Myocyte (in vitro differentiated cells): ENCODE measurements around the gene CD28. TPM values are rescaled to one million over a fixed set of nuclear protein-coding genes. Genes with fewer than 3 reads are reported as not detected.
"Not testable (repeated sequence)": the region's sequence is repeated elsewhere in the genome, so short reads cannot be mapped to it uniquely, and the experiment has no call there.

ENCODE experiments used
- DNase-seq: peaks from one replicate; pipeline ENCODE4 v3.0.0-alpha.2; 2012; ENCODE audit warnings: low read depth
- total RNA-seq: library from RNA; depleted of rRNA; stranded (reverse); fragments of >200 nt; gene quantifications from 2 replicates; pipeline ENCODE4 v1.2.3, GENCODE V29; 2014

Gene CD28
- total RNA-seq, 1 donor from 2014 or later = 0.45 TPM

DNA sequence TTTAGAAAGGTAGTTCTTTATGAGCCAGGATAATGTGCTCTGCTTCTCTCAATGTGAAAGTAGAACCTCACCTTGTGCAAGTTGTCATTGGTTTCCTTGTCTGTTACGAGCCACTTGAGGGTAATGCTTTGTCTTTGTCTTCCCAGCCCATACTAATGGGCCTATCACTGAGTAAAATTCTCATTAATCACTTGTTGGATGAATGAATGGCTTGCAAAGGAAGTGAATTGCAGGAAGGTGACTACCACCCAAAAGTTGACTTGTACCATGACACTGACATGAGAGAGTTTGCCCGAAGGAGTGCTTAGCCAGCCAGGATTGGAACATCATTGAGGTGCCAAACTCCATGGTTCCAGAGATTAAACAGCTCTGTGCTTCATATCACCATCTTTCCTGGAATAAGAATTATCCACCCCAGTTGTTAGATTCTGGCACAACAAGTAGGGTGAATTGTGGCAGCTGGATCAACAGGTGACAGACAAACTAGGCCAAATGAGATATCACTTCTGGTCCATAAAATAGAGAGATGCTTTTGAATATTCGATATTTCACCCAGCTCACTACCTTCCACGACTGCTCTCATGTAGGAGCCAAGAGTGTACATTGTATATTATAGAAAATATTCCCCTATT, 20.5 kb upstream of the CD28 start:
- DNase-seq = peak; percentile 45

DNA sequence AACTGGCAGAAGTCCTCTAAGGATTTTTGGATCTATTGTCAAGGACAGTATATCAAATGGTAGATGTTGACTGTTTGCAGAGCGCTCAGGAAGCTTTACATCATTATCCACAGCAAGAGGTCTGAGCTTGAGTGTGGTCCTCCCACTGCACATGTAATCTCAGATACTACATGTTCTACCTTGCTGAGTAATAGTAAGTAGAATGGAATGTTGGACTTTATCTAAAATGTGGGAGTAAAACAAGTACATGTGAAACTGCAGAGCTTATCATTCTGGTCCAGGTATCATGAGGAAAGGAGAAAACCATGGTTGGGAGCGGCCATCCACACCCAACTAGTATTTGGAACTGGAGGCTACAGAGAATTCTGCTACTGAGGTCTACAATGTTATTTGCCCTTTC, 19.3 kb upstream of the CD28 start:
- no peak for DNase-seq

DNA sequence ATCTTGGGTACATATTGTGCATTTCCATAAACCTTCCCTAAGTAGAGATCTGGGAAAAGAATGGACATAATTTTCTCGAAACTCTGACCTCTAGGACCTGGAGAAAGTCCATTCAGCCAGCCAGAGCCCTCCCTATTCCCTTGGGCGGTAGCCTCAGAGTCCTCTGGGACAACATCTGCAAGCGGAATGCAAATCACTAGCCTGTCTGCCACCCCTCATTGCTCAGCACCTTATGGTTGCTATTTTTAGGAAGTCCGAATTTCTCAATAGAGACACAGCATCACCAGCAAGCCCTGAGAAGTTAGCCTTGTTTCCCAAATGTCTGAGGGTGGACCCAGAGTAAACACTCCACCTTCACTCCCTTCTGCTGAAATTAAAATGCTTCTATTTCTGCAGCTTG, 17.6 kb upstream of the CD28 start:
- peak; percentile 87 for DNase-seq

DNA sequence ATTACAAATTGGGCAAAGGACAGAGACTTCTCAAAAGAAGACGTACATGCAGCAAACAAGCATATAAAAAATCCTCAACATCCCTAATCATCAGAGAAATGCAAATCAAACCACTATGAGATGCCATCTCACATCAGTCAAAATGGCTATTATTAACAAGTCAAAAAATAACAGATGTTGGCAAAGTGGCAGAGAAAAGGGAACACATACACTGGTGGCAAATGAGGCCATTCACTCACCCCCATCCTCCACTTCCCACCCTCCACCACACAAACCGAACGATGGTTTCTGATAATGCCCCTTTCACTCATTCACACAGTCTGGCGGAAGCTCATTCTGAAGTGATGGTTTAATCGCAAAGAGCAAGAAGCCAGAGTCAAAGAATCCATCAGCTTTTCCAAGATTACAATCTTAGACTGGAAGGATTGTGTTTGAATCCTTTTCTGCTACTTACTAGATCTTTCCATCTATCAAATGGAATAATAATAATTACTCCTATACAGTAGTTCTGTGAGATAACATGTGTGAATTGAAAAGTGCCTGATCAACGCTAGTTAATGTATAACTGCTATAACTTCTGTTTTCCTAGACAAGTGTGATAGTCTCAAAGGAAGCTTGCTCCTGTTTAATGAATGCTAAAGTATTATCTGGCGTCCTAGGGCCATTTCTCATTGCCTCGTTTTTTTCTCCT, 16.9 kb upstream of the CD28 start:
- no peak for DNase-seq

DNA sequence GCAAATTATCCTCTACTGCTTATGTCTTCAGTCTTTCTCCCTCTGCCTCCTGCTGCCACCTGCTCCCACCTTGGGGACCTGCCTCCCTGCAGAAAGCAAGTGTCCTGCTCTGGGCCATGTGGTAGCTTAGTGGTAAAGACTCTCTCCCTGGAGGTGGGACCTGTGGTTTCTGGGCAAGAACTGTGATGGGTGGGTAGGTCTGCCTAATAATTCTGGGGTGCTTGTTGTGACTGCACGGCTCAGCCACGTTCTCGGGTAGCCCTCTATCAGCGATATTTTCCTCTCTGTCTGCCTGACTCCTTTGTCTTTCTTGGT, 16.4 kb upstream of the CD28 start:
- DNase-seq = peak; percentile 55

DNA sequence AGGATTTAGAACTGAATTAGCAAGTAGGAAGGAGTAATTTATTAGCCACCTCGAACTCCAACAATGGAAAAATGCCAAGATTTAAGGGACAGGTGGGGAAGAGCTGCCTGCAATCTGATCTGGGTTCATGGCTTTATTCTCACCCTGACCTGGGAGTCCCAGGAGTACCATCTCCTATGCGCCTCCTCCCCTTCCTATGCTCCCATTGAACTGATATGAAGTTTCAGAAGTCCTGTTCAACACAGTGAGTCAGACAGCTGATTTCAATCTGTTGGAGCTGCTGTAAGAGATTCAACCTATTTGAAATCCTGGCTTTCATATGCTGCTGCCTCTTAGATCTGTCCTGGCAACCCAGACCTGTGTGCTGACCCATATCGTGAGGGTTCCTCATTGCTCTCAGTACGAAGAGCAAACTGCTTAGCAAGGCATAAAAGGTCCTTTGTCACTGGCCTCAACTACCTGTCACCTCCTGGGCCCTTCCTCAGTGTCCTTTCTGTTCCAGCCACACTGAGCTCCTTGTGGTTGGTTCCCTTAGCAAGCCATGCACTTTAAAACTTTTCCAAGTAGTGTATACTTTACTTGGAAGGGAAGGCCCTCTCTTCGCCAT, 15.9 kb upstream of the CD28 start:
- DNase-seq = peak; percentile 57

DNA sequence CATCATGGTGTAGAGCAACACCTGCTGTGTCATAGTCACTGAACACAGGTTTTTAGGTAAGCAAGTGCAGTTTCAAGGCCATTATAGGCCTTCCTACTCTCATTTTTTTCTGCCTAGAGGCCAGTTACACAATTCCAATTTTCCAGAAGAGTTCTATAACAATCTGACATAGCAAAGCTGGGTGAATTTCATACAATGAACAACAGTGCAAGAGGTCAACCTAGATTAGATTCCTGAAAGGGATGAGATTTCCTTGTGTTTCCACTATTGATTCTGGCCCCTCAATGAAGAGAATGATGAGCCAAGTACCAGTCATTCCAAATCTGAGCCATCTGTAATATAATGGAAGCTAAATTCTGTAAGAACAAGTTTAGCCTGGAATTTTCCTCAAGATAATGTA, 15.3 kb upstream of the CD28 start:
- DNase-seq = no peak

DNA sequence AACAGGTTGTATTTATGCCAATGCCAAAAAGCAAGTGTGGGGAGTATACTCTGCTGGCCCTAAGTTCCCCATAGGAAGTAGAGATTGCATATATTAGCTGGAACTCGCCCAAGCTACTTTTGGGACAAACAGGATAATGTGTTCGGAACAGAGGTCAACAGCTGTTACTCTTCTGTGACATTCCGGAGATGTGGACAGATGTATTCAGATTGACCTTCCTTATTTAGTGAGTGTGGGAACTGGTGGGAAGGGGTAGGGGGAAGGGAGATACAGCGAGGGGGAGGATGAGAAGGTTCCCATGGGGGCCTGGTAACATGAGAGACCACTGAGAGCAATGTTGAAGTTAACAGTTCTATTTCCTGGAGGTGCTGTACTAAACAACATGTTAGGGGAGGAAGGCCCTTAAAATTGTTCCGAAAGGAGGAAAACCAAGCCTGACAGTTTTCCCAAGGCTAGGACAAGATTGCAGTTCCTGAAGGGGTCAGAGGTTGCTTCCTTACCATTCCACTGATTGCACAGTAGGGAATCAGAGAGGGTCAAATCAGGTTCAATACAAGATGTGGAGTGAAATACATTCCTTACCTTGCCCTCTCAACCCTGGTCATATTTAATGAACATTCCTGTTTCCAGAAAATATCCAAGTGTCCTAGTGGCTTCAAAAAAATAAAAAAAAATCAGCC, 14.3 kb upstream of the CD28 start:
- peak; percentile 69 for DNase-seq

DNA sequence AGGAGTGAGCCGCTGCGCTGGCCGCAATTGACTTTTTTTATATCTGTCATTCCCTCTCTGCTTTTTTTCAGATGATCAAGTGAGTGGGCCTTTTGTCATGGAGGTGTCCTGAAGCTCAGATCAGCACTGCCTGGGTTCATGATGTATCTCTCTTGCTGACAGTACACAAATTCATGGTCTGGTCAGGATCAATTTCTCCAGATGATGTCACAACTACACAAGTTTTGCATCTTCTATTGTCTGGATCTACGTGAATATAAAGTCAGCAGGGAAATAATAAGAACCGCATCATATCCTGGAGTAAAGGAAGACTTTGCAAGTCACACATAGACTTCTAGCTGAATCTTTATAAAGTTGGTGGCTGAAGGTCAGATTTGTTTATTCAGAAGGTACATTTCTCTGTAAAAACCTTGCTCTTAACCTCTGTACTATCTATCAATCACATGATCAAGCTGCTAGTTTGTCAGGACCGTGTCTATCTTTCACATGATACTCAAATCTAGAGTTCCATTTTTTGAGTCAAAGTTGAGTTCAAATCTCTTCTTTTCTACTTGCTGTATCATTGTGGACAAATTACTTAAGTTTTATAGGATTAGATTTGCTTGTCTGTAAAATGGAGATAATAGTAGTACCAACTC, 13.1 kb upstream of the CD28 start:
- DNase-seq = no peak

DNA sequence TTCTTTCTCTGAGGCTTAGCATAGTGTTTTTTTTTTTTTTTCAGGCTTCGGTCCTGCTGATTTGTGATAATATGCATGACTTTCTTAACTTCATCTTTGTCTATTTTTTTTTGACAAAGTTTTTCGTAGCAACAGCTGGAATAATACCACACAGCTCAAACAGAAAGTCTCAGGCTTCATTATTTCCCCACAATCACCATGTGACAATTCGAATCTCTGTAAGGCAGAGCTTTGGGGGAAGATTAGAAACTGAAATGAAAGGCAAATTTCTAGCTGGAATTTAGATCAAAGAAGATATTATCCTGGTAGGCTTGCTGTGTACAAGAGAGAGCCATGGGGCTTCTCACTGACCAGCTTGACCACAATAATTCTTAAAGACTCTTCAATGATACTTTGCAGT, 12.2 kb upstream of the CD28 start:
- peak; percentile 84 for DNase-seq

DNA sequence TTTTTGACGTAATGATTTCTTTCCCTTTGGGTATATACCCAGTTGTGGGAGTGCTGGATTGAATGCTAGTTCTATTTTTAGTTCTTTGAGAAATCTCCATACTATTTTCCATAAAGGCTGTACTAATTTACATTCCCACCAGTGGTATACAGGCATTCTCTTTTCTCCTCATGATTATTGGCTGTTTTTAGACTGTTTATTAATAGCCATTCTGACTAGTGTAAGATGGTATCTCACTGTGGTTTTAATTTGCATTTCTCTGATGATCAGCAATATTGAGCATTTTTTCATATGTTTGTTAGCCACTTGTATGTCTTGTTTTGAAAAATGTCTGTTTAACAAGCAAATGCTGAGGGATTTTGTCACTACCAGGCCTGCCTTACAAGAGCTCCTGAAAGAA, 9.2 kb upstream of the CD28 start:
- no peak for DNase-seq

DNA sequence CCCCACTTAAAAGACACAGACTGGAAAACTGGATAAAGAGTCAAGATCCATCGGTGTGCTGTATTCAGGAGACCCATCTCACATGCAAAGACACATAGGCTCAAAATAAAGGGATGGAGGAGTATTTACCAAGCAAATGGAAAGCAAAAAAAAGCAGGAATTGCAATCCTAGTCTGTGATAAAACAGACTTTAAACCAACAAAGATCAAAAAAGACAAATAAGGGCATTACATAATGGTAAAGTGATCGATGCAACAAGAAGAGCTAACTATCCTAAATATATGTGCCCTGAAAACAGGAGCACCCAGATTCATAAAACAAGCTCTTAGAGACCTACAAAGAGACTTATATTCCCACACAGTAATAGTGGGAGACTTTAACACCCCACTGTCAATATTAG, 8.7 kb upstream of the CD28 start:
- DNase-seq = not testable (repeated sequence)

DNA sequence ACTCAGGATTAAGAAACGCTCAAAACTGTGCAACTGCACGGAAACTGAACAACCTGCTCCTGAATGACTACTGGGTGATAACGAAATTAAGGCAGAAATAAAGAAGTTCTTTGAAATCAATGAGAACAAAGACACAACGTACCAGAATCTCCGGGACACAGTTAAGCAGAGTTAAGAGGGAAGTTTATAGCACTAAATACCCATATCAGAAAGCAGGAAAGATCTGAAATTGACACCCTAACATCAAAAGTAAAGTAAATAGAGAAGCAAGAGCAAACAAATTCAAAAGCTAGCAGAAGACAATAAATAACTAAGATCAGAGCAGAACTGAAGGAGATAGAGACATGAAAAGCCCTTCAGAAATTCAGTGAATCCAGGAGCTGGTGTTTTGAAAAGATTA, 8.0 kb upstream of the CD28 start:
- DNase-seq = not testable (repeated sequence)

DNA sequence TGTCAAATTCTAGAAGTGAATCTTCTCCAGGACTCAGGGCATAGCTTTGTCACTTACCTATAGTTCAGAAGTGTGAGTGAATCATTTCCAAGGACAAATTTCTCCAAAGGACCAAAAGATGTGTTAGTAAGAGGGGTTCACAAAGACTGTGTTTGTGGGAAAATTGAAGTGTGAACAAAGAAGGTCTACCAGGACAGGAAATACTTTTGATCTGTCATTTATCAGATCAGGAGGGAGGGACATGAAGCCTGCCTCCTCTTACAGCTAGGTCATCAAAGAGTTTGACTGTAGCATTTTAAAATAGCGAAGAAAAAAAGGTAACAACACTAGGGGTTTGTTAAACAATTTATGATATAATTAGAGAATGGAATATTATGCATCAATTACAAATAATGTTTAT, 2.0 kb upstream of the CD28 start:
- no peak for DNase-seq

DNA sequence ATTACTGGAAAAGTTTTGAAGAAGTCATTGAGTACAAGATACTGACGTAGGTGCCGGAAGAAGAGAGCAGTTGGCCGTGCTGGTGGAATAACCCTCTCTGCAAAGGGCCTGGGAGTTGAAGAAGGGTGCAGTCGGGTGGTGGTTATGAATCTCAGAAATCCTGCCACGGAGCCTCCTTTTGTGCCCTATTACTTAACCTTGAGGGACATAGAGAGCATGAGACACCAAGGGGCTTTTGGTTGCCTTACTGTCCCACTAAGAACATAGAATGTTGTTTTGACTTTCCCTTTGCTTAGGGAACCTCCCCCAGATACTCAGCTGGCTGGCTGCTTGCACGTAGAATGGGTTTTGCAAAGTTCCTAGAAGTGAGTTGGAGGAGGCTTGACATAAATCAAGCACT, 1.3 kb upstream of the CD28 start:
- DNase-seq = no peak

DNA sequence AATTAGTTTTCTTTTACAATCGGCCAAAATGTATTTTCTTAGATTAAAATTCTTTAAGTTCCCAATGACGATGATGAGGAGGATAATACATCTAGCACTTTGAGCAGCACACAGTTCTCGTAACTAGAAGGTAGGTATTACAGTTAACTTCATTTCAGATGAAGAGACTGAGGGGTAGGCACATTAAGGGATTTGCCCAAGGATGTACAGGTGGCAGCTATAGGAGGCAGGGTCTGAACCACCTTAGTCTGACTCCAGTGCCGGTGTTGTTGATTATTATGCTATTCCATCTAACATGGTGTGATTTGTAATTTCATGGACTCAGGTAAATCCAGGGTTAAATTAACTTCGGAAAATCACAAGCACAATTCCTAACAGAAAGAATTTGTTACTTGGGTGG, 1.1 kb downstream of the CD28 start:
- DNase-seq = no peak

DNA sequence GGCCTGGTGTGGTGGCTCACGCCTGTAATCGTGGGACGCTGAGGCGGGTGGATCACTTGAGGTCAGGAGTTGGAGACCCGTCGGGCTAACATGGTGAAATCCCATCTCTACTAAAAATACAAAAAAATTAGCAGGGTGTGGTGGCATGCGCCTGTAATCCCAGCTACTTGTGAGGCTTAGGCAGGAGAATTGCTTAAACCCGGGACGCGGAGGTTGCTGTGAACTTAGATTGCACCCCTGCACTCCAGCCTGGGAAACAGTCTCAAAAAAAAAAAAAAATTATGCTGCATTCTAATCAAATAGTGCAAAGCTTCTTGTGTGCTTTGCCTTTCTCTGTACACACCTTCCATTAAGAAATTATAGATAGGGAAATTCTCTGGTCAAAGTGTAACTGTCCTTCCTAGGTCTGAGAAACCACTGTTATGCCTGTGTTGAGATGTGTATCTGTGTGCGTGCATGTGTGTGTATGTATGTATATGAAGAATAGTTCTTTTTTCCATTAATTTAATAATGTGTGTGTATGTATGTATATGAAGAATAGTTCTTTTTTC, 2.5 kb downstream of the CD28 start:
- DNase-seq = no peak

DNA sequence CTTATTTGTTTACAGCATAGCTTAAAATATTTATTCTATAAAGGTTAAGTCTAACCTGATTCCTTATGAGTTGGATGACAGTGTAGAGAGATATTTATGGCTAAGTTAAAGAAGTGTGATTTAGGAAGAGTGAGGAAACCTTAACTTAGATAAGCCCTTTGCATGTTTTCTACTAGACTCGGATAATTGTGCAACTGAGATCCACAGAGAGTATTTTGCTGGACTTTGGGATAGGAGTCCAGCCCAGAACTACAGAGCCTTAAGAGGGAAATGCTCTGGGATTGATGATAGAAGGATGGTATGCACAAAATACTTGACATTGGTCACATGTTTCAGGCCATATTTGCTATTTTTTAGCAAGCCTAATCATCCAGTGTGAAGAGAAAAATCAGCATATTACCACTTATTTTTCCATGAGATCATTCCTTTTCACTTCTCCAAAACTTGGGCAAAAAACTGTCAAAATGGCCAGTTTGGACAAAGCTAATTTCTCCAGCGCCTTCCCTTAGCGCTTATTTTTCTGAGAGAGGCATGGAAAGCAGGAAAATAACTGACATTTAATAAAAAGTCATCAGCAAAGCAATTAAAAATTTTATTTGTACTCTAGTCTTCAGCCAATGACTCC, 3.1 kb downstream of the CD28 start:
- DNase-seq = no peak

DNA sequence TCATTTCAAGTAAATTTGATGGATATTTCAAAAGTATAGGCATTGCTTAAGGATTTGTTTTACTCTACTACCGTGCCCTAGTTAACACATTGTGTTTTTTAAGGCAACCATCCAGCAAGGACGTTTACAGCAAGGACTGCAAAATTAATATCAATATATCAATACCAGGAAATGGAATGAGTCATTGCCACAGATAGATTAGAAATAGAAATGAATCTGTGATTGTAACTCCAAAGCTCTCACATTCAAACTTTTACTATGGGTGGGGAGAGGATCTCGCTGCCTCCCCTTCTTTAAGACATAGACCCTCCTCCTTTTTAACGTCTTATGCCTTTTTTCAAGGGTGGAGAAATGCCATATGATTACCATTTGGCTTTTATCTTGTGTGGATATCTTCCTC, 3.8 kb downstream of the CD28 start:
- DNase-seq = no peak

DNA sequence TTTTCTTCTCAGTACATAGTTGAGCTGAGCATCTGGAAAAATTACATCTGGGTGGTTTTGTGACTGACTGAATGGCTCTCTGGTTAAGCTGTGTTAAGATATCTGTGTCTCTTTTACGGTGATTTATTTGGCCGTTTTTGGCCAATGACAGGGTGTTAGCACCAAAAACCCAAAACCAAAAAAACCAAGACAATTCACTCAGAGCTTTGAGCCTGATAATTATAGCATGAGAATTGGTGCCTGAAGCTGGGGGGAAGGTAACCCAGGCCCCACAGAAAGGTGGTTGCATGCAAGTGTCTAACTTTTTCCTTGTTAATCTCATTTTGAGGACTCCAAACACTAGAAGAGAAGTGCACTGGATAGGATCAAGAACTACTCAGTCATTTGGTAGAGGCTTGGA, 4.5 kb downstream of the CD28 start:
- no peak for DNase-seq

DNA sequence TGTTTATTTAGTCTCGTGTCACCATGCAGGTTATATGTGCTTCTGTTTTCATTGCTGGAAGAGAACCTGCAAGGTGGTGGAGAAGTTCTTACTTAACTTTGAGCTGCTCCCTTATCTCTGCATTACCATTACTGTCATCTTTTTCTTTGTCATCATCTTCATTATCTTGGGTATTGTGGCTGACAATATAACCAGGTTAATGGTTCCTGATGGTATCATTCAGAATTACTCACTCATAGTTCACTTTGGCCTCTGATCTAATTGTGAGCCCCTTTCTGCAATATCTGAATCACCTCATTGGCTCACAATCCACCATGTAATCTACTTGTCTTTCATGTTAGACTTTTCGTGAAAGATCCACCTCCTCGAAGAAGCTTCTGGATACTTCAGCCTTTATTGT, 5.0 kb downstream of the CD28 start:
- DNase-seq = no peak
